ENCODE results near the gene SCN1B.

Gene SCN1B

GRCh38 chr19:35079826-35080225, 49.6 kb downstream of the SCN1B start:
- DNase-seq, result no peak
- H3K27ac ChIP-seq, result no peak overlapping the region
- TF ChIP-seq CTCF (IDR thresholded peaks at IDR 0.05; ENCODE audit: low read depth, low read length, missing control alignments), result no peak
- no peaks in the 10 kb centered on the region for H3K36me3 ChIP-seq (replicated peaks)
- H3K4me3 ChIP-seq (ENCODE audit: low read depth, low read length), result no peak overlapping the region
- H3K27me3 ChIP-seq (replicated peaks), result no peaks in the 10 kb centered on the region
- in situ Hi-C loops (cut with HindIII; ENCODE audit: low pct_ligation_motif_present, low sequenced_read_pairs), result no loop called here

DNA sequence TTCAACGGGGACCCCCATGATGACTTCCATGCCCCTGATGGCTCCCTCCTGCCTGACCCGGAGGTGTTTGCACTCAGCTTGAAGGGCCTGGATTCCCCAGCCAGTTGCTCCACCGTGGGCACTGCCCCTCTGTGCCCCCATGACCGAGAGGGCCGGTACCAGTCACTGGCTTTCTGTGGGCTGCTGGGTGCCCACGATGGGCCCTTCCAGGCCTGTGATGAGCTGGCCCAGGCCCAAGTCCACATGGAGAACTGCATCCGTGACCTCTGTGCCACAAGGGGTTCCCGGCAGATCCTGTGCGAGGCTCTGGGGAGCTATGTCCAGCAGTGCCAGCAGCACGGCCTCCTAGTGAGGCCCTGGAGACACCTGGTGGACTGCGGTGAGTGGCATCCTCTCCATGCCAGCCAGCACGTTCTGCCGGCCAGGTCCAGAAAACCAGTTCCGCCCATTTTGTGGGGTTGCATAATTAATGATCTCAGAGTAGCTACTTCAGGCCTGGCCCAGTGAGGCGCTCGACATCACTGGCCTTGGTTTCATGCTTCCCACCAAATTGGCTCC, 50.4 kb downstream of the SCN1B start:
- H3K27me3 ChIP-seq (replicated peaks), result no peaks in the 10 kb centered on the region
- no peak for DNase-seq
- H3K27ac ChIP-seq, result no peak overlapping the region
- H3K4me3 ChIP-seq (ENCODE audit: low read depth, low read length), result no peak overlapping the region
- in situ Hi-C loops (cut with HindIII; ENCODE audit: low pct_ligation_motif_present, low sequenced_read_pairs), result no loop called here
- no peak for TF ChIP-seq CTCF (IDR thresholded peaks at IDR 0.05; ENCODE audit: low read depth, low read length, missing control alignments)
- H3K36me3 ChIP-seq (replicated peaks), result no peaks in the 10 kb centered on the region

GRCh38 chr19:35081201-35081600, 50.9 kb downstream of the SCN1B start:
- no peak overlapping the region for H3K27ac ChIP-seq
- no peak for TF ChIP-seq CTCF (IDR thresholded peaks at IDR 0.05; ENCODE audit: low read depth, low read length, missing control alignments)
- no peak overlapping the region for H3K4me3 ChIP-seq (ENCODE audit: low read depth, low read length)
- no peak for DNase-seq
- in situ Hi-C loops (cut with HindIII; ENCODE audit: low pct_ligation_motif_present, low sequenced_read_pairs), result no loop called here
- no peaks in the 10 kb centered on the region for H3K36me3 ChIP-seq (replicated peaks)
- H3K27me3 ChIP-seq (replicated peaks), result no peaks in the 10 kb centered on the region

- in situ Hi-C loops (cut with HindIII; ENCODE audit: low pct_ligation_motif_present, low sequenced_read_pairs), result no loop called here
- Histone ChIP-seq H3K36me3 (replicated peaks) (no peaks in the 10 kb centered on the region), H3K4me3 (ENCODE audit: low read depth, low read length) (no peak overlapping the region), H3K27ac (no peak overlapping the region), H3K27me3 (replicated peaks) (no peaks in the 10 kb centered on the region)
- no peak for TF ChIP-seq CTCF (IDR thresholded peaks at IDR 0.05; ENCODE audit: low read depth, low read length, missing control alignments)
- DNase-seq, result no peak
These were observed 53.6 kb downstream of the SCN1B start for GRCh38 chr19:35083691-35084508.

DNA sequence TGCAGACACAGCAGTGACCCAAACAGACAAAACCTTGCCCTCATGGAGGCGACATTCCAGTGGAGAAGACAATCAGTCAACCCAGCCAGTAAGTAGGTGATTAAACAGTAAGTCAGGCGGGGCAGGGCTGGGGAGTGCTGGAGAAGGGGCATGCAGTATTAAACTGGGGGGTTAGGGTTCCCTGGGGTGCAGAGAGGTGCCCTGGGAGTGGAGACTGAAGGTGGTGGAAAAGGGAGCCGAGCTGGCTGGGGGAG, 54.2 kb downstream of the SCN1B start:
- no peak overlapping the region for H3K4me3 ChIP-seq (ENCODE audit: low read depth, low read length)
- in situ Hi-C loops (cut with HindIII; ENCODE audit: low pct_ligation_motif_present, low sequenced_read_pairs), result no loop called here
- no peaks in the 10 kb centered on the region for H3K36me3 ChIP-seq (replicated peaks)
- no peak for DNase-seq
- no peaks in the 10 kb centered on the region for H3K27me3 ChIP-seq (replicated peaks)
- no peak for TF ChIP-seq CTCF (IDR thresholded peaks at IDR 0.05; ENCODE audit: low read depth, low read length, missing control alignments)
- no peak overlapping the region for H3K27ac ChIP-seq

GRCh38 chr19:35085947-35086346, 55.7 kb downstream of the SCN1B start:
- no peak overlapping the region for H3K4me3 ChIP-seq (ENCODE audit: low read depth, low read length)
- no peak for TF ChIP-seq CTCF (IDR thresholded peaks at IDR 0.05; ENCODE audit: low read depth, low read length, missing control alignments)
- no peak for DNase-seq
- no peak overlapping the region for H3K27ac ChIP-seq
- no peaks in the 10 kb centered on the region for H3K27me3 ChIP-seq (replicated peaks)
- H3K36me3 ChIP-seq (replicated peaks), result no peaks in the 10 kb centered on the region
- in situ Hi-C loops (cut with HindIII; ENCODE audit: low pct_ligation_motif_present, low sequenced_read_pairs), result no loop called here

Measured in brain microvascular endothelial cell (primary cell).